Parathyroid adenoma (tissue), 2 donors: ENCODE data around the gene PARK7.
A peak's percentile ranks its signal among the peaks of the same experiment; 100 is the strongest.

ENCODE experiments used
- H2AFZ ChIP-seq: fragments of 300-600 bp; sonication (generic); one replicate; pipeline ENCODE4 v1.7.0; 2017; ENCODE audit warnings: antibody characterized with exemption, mild to moderate bottlenecking
- H3K27ac ChIP-seq: fragments of 300-600 bp; sonication (generic); one replicate; pipeline ENCODE4 v1.7.0; 2017
- H3K27me3 ChIP-seq: fragments of 300-600 bp; sonication (generic); one replicate; pipeline ENCODE4 v1.7.0; 2017; ENCODE audit warnings: low read length; ENCODE audit not compliant: control insufficient read depth, insufficient read depth
- H3K36me3 ChIP-seq: fragments of 300-600 bp; sonication (generic); one replicate; pipeline ENCODE4 v1.7.0; 2017; ENCODE audit warnings: low read length; ENCODE audit not compliant: control insufficient read depth, insufficient read depth
- H3K4me1 ChIP-seq: fragments of 300-600 bp; sonication (generic); one replicate; pipeline ENCODE4 v1.7.0; 2017; ENCODE audit warnings: control low read depth
- H3K4me2 ChIP-seq: fragments of 300-600 bp; sonication (generic); one replicate; pipeline ENCODE4 v1.7.0; 2017; ENCODE audit warnings: low read length
- H3K4me3 ChIP-seq: fragments of 300-600 bp; sonication (generic); one replicate; pipeline ENCODE4 v1.7.0; 2017; ENCODE audit warnings: low read depth, low read length
- H3K79me2 ChIP-seq: fragments of 300-600 bp; sonication (generic); one replicate; pipeline ENCODE4 v1.7.0; 2017; ENCODE audit warnings: control low read depth
- H3K9ac ChIP-seq: fragments of 300-600 bp; sonication (generic); one replicate; pipeline ENCODE4 v1.7.0; 2017; ENCODE audit warnings: mild to moderate bottlenecking
- H3K9me3 ChIP-seq: fragments of 300-600 bp; sonication (generic); one replicate; pipeline ENCODE4 v1.7.0; 2017; ENCODE audit warnings: low read length; ENCODE audit not compliant: control insufficient read depth
- CTCF ChIP-seq: fragments of 300-600 bp; sonication (generic); IDR thresholded peaks from one replicate; pipeline ENCODE4 v1.7.0; 2017; ENCODE audit warnings: antibody characterized with exemption, mild to moderate bottlenecking
- donor health status: primary hyperparathyroidism.

The PARK7 gene

DNA sequence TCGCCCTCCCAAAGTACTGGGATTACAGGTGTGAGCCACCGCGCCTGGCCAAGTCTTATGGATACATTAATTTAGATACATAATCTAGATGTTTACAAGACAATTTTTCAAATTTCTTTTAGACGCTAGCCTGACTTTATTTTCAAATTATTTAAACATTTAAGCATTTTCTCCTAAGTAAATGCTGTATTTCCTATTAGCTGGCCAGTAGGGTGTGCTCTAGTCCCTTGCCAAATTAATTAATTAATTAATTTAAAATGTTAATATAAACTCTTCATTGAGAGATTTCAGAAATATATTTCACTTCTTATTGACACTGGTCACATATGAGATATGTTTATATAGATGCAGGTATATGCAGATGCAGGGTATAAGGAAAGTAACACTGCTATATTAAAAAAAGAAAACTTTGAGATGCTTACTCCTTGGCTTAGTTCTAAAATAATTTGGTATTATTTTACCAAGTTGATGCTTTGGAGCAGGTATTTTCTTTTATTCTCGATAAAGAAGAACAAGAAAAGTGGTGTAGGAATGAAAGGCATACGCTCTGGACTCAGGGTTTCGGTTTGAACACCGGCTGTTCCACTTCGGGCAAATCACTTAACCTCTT, 69.8 kb downstream of the PARK7 start:
- Histone ChIP-seq H3K9ac (no peak overlapping the region), H3K4me3 (no peak overlapping the region)

GRCh38 chr1:8032366-8032910, 70.9 kb downstream of the PARK7 start:
- no peak overlapping the region for H3K4me3 ChIP-seq
- H3K27me3 ChIP-seq: no peaks in the 10 kb centered on the region
- H3K4me1 ChIP-seq: peaks cover 6% of the 10 kb centered on the region
- no peak overlapping the region for H3K27ac ChIP-seq
- H3K9me3 ChIP-seq: no peaks in the 10 kb centered on the region
- H3K4me2 ChIP-seq: no peak overlapping the region
- no peaks in the 10 kb centered on the region for H3K79me2 ChIP-seq
- no peaks in the 10 kb centered on the region for H3K36me3 ChIP-seq
- TF ChIP-seq CTCF: no peak
- no peak overlapping the region for H2AFZ ChIP-seq
- no peak overlapping the region for H3K9ac ChIP-seq

More for the DNA sequence above, 69.8 kb downstream of the PARK7 start:
- H3K4me2 ChIP-seq: no peak overlapping the region
- peak; percentile 66 for TF ChIP-seq CTCF
- no peak overlapping the region for H2AFZ ChIP-seq
- H3K27me3 ChIP-seq: no peaks in the 10 kb centered on the region
- H3K36me3 ChIP-seq: no peaks in the 10 kb centered on the region
- H3K4me1 ChIP-seq: peaks cover 6% of the 10 kb centered on the region
- no peak overlapping the region for H3K27ac ChIP-seq
- H3K79me2 ChIP-seq: no peaks in the 10 kb centered on the region
- H3K9me3 ChIP-seq: no peaks in the 10 kb centered on the region

GRCh38 chr1:8033322-8033721, 71.8 kb downstream of the PARK7 start:
- no peak for TF ChIP-seq CTCF
- H3K4me3 ChIP-seq: no peak overlapping the region
- H3K79me2 ChIP-seq: no peaks in the 10 kb centered on the region
- H3K9ac ChIP-seq: no peak overlapping the region
- H3K36me3 ChIP-seq: no peaks in the 10 kb centered on the region
- no peak overlapping the region for H2AFZ ChIP-seq
- no peaks in the 10 kb centered on the region for H3K27me3 ChIP-seq
- H3K4me1 ChIP-seq: peaks cover under 1% of the 10 kb centered on the region
- no peak overlapping the region for H3K27ac ChIP-seq
- no peaks in the 10 kb centered on the region for H3K9me3 ChIP-seq
- no peak overlapping the region for H3K4me2 ChIP-seq
